MCF 10A (cell line): ENCODE results near the gene ANXA4. TPM values are rescaled to one million over a fixed set of nuclear protein-coding genes. Genes with fewer than 3 reads are reported as not detected.
"Not testable (repeated sequence)": the region's sequence is repeated elsewhere in the genome, so short reads cannot be mapped to it uniquely, and the experiment has no call there.

Experiments
- BruUV-seq: library from RNA; stranded (reverse); fragments of 400-500 nt; replicated peaks from 2 replicates; lab custom pipeline; 2021; lab: Mats Ljungman, UMichigan
- CTCF ChIA-PET: fragments of 300-600 bp; sonication (Branson Sonifier 250); formaldehyde crosslinking; extraction: SDS; loops from one replicate; lab custom pipeline; 2021; ENCODE audit warnings: antibody characterized with exemption, inconsistent platforms; lab: Yijun Ruan, JAX
- POLR2A ChIA-PET: fragments of 300-600, 350-650 bp; sonication (Branson Sonifier 250); formaldehyde crosslinking; extraction: SDS; loops from one replicate; lab custom pipeline; 2020; ENCODE audit warnings: antibody characterized with exemption, inconsistent platforms; lab: Yijun Ruan, JAX
- DNase-seq: peaks from one replicate; pipeline ENCODE4 v3.0.0-alpha.2; 2018; ENCODE audit not compliant: unreplicated experiment
- H3K27ac Mint-ChIP-seq: one replicate; pipeline ENCODE4 v1.8.0; 2022; ENCODE audit warnings: mild to moderate bottlenecking, low read depth, mixed read lengths; ENCODE audit not compliant: unreplicated experiment
- H3K27me3 Mint-ChIP-seq: one replicate; pipeline ENCODE4 v1.8.0; 2022; ENCODE audit warnings: mixed read lengths; ENCODE audit not compliant: insufficient read depth, unreplicated experiment
- H3K36me3 Mint-ChIP-seq: one replicate; pipeline ENCODE4 v1.8.0; 2022; ENCODE audit warnings: mild to moderate bottlenecking, moderate library complexity, mixed read lengths; ENCODE audit not compliant: insufficient read depth, unreplicated experiment
- H3K4me1 Mint-ChIP-seq: one replicate; pipeline ENCODE4 v1.8.0; 2022; ENCODE audit warnings: mixed read lengths; ENCODE audit not compliant: insufficient read depth, unreplicated experiment
- H3K4me3 Mint-ChIP-seq: one replicate; pipeline ENCODE4 v1.8.0; 2022; ENCODE audit warnings: mild to moderate bottlenecking, moderate library complexity, mixed read lengths; ENCODE audit not compliant: unreplicated experiment
- H3K9me3 Mint-ChIP-seq: one replicate; pipeline ENCODE4 v1.8.0; 2022; ENCODE audit warnings: mixed read lengths; ENCODE audit not compliant: unreplicated experiment
- CTCF ChIP-seq: fragments of 200-600 bp; IDR thresholded peaks from one replicate; pipeline ENCODE4 v1.8.0; 2022; ENCODE audit warnings: antibody characterized with exemption, mild to moderate bottlenecking; ENCODE audit not compliant: unreplicated experiment
- intact Hi-C: fragments of 100-400 bp; cut with micrococcal nuclease; formaldehyde crosslinking; loops from 2 replicates; pipeline ENCODE4 v1.14.1; 2022
- total RNA-seq: library from RNA; stranded (reverse); gene quantifications from 2 replicates; pipeline ENCODE4 v1.2.3, GENCODE V29; 2022

The ANXA4 gene
- total RNA-seq, 1 experiment from 2014 or later: 82.9 TPM

GRCh38 chr2:69762025-69762424, 20.1 kb downstream of the ANXA4 start:
- H3K4me3 Mint-ChIP-seq: no peak overlapping the region
- CTCF ChIA-PET: interaction anchor here (0.6 to 1.3 kb wide), 5 partner anchors 17 to 198 kb away, joined by 3 to 6 read pairs (median 3); no protein-coding TSS in a partner anchor
- DNase-seq: no peak
- no peak overlapping the region for H3K27ac Mint-ChIP-seq
- no peak for TF ChIP-seq CTCF
- intact Hi-C loops: no loop called here
- no peaks in the 10 kb centered on the region for H3K27me3 Mint-ChIP-seq
- BruUV-seq: no TSS peak
- H3K9me3 Mint-ChIP-seq: no peaks in the 10 kb centered on the region
- POLR2A ChIA-PET: interaction anchor here (1.3 to 4.4 kb wide), 2 partner anchors 21 to 38 kb away, joined by 3 to 22 read pairs; partner anchors contain the start of gene ANXA4
- peaks cover 5% of the 10 kb centered on the region for H3K4me1 Mint-ChIP-seq
- peaks cover 40% of the 10 kb centered on the region for H3K36me3 Mint-ChIP-seq

GRCh38 chr2:69762513-69763494, 20.9 kb downstream of the ANXA4 start:
- POLR2A ChIA-PET: interaction anchor here (0.6 to 4.4 kb wide), 4 partner anchors 22 to 66 kb away, joined by 3 to 22 read pairs (median 3); partner anchors contain the start of genes ANXA4 and GMCL1
- DNase-seq: no peak
- H3K9me3 Mint-ChIP-seq: no peaks in the 10 kb centered on the region
- no peak overlapping the region for H3K4me3 Mint-ChIP-seq
- H3K36me3 Mint-ChIP-seq: peaks cover 35% of the 10 kb centered on the region
- H3K4me1 Mint-ChIP-seq: peaks cover 11% of the 10 kb centered on the region
- TF ChIP-seq CTCF: no peak
- H3K27me3 Mint-ChIP-seq: no peaks in the 10 kb centered on the region
- intact Hi-C loops: no loop called here
- CTCF ChIA-PET: interaction anchor here (1.0 to 1.3 kb wide), 2 partner anchors 18 to 20 kb away, joined by 5 to 6 read pairs; no protein-coding TSS in a partner anchor
- no peak overlapping the region for H3K27ac Mint-ChIP-seq
- no TSS peak for BruUV-seq

DNA sequence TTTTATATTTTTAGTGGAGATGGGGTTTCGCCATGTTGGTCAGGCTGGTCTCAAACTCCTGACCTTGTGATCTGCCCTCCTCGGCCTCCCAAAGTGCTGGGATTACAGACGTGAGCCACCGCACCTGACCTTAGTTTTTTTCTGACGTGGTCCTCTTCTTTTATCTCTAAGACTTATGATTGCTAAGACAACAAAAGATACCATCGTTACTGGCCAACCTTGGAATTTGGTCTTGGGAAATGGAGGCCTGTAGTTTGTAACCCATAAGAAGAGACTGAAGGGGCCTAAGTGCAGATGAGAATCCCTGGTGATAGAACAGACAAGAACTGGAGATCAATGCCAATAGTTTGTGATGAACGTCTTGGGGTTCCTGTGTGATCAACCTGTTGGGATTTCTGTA, 21.9 kb downstream of the ANXA4 start:
- H3K27me3 Mint-ChIP-seq, H3K4me3 Mint-ChIP-seq, BruUV-seq, DNase-seq, CTCF ChIA-PET, H3K9me3 Mint-ChIP-seq, H3K27ac Mint-ChIP-seq, intact Hi-C loops: not testable (repeated sequence)
- Mint-ChIP-seq H3K4me1 (peaks cover 11% of the 10 kb centered on the region), H3K36me3 (peaks cover 27% of the 10 kb centered on the region)
- POLR2A ChIA-PET: interaction anchor here (4.4 kb wide), 1 partner anchor 23 kb away, joined by 22 read pairs; the partner anchor contains the start of gene ANXA4

- no peak overlapping the region for H3K27ac Mint-ChIP-seq
- H3K9me3 Mint-ChIP-seq: no peaks in the 10 kb centered on the region
- no TSS peak for BruUV-seq
- peaks cover 27% of the 10 kb centered on the region for H3K36me3 Mint-ChIP-seq
- H3K27me3 Mint-ChIP-seq: no peaks in the 10 kb centered on the region
- H3K4me1 Mint-ChIP-seq: peaks cover 11% of the 10 kb centered on the region
- ChIA-PET POLR2A (interaction anchor here (8.9 kb wide), 1 partner anchor 23 kb away, joined by 90 read pairs; the partner anchor contains the start of gene ANXA4), CTCF (no interaction called here)
- DNase-seq: no peak
- no peak for TF ChIP-seq CTCF
- no peak overlapping the region for H3K4me3 Mint-ChIP-seq
- intact Hi-C loops: no loop called here
These were observed 22.6 kb downstream of the ANXA4 start for GRCh38 chr2:69764286-69765095.
